NB4 (cell line): ENCODE data around the gene TTLL1.
"Not testable (repeated sequence)": the region's sequence is repeated elsewhere in the genome, so short reads cannot be mapped to it uniquely, and the experiment has no call there.

Experiments
- DNase-seq: peaks from one replicate; pipeline ENCODE4 v3.0.0; 2010; ENCODE audit warnings: low read depth
- H3K4me3 ChIP-seq: one replicate; pipeline ENCODE4 v1.5.1; 2011; ENCODE audit warnings: mild to moderate bottlenecking, low read depth, low read length, moderate library complexity
- CTCF ChIP-seq: IDR thresholded peaks from one replicate; pipeline ENCODE4 v1.5.1; 2012; ENCODE audit warnings: low read depth, low read length
- MAX ChIP-seq: IDR thresholded peaks from 2 replicates; pipeline ENCODE4 v1.6.1; 2011; ENCODE audit warnings: low read depth, low read length
- MYC ChIP-seq: IDR thresholded peaks from 2 replicates; pipeline ENCODE4 v1.6.1; 2011; ENCODE audit warnings: low read depth, low read length
- POLR2A ChIP-seq: IDR thresholded peaks from 2 replicates; pipeline ENCODE4 v1.6.1; 2011; ENCODE audit warnings: mild to moderate bottlenecking; ENCODE audit not compliant: insufficient read length; ENCODE audit errors: extremely low read depth

TTLL1 gene

GRCh38 chr22:43000441-43001175, 88.6 kb downstream of the TTLL1 start:
- TF ChIP-seq MAX (no peak), CTCF (no peak), POLR2A (no peak), MYC (no peak)
- H3K4me3 ChIP-seq = no peak overlapping the region
- peak; percentile 79 for DNase-seq

GRCh38 chr22:42997582-42998090, 91.6 kb downstream of the TTLL1 start:
- no peak for TF ChIP-seq CTCF
- TF ChIP-seq MAX = no peak
- no peak for TF ChIP-seq POLR2A
- DNase-seq = no peak
- no peak overlapping the region for H3K4me3 ChIP-seq

GRCh38 chr22:42996646-42997365, 92.4 kb downstream of the TTLL1 start:
- TF ChIP-seq MYC (no peak), POLR2A (no peak), MAX (no peak), CTCF (no peak)
- DNase-seq = peak; percentile 62
- no peak overlapping the region for H3K4me3 ChIP-seq

GRCh38 chr22:42995654-42996053, 93.5 kb downstream of the TTLL1 start:
- DNase-seq = not testable (repeated sequence)
- H3K4me3 ChIP-seq = peak overlapping the region; percentile 17

GRCh38 chr22:42994917-42995562, 94.2 kb downstream of the TTLL1 start:
- DNase-seq = peak; percentile 95
- no peak for TF ChIP-seq MYC
- TF ChIP-seq POLR2A = no peak
- TF ChIP-seq MAX = no peak
- TF ChIP-seq CTCF = no peak
- peak overlapping the region; percentile 26 for H3K4me3 ChIP-seq
